HG02970 (cell line): ENCODE results near the gene PEX10.
"Not testable (repeated sequence)": the region's sequence is repeated elsewhere in the genome, so short reads cannot be mapped to it uniquely, and the experiment has no call there.

Source experiments
- ATAC-seq: cut with Tn5 transposase; IDR thresholded peaks from one replicate; pipeline ENCODE4 v1.9.1; 2021; ENCODE audit warnings: mild to moderate bottlenecking, moderate library complexity, moderate number of reproducible peaks; ENCODE audit not compliant: unreplicated experiment, low FRiP score

The PEX10 gene

GRCh38 chr1:2443277-2444137, 31.1 kb upstream of the PEX10 start:
- ATAC-seq: no peak

- no peak for ATAC-seq
Measured at GRCh38 chr1:2442661-2443060, 30.3 kb upstream of the PEX10 start.

- ATAC-seq: no peak
Measured at GRCh38 chr1:2441746-2442145, 29.4 kb upstream of the PEX10 start.

- not testable (repeated sequence) for ATAC-seq
Measured at GRCh38 chr1:2440346-2440745, 28.0 kb upstream of the PEX10 start.

- ATAC-seq: no peak
Measured at GRCh38 chr1:2439369-2439768, 27.0 kb upstream of the PEX10 start.

GRCh38 chr1:2438641-2439040, 26.3 kb upstream of the PEX10 start:
- ATAC-seq: no peak

- ATAC-seq: no peak
Measured at GRCh38 chr1:2438038-2438437, 25.7 kb upstream of the PEX10 start.

GRCh38 chr1:2437617-2438016, 25.3 kb upstream of the PEX10 start:
- ATAC-seq: no peak

- ATAC-seq: no peak
Measured at GRCh38 chr1:2436876-2437275, 24.5 kb upstream of the PEX10 start.

- ATAC-seq: no peak
Measured at GRCh38 chr1:2435746-2436355, 23.5 kb upstream of the PEX10 start.

GRCh38 chr1:2435091-2435490, 22.7 kb upstream of the PEX10 start:
- no peak for ATAC-seq

- no peak for ATAC-seq
Measured at GRCh38 chr1:2433936-2434655, 21.7 kb upstream of the PEX10 start.

- no peak for ATAC-seq
Measured at GRCh38 chr1:2433196-2433595, 20.8 kb upstream of the PEX10 start.

GRCh38 chr1:2432441-2432844, 20.1 kb upstream of the PEX10 start:
- no peak for ATAC-seq

- no peak for ATAC-seq
Measured at GRCh38 chr1:2431518-2431917, 19.2 kb upstream of the PEX10 start.

GRCh38 chr1:2431103-2431502, 18.7 kb upstream of the PEX10 start:
- ATAC-seq: no peak

- ATAC-seq: no peak
Measured at GRCh38 chr1:2430592-2430973, 18.2 kb upstream of the PEX10 start.

- ATAC-seq: no peak
Measured at GRCh38 chr1:2429780-2430591, 17.6 kb upstream of the PEX10 start.

- no peak for ATAC-seq
Measured at GRCh38 chr1:2428490-2428889, 16.1 kb upstream of the PEX10 start.

- ATAC-seq: no peak
Measured at GRCh38 chr1:2427976-2428375, 15.6 kb upstream of the PEX10 start.

GRCh38 chr1:2427051-2427450, 14.7 kb upstream of the PEX10 start:
- no peak for ATAC-seq
